Ramos (cell line): ENCODE results near the gene C1QL2.

Experiments used
- in situ Hi-C: fragments of 300-500 bp; cut with MboI; formaldehyde crosslinking; loops from one replicate; pipeline ENCODE4 v1.14.3; 2022; ENCODE audit warnings: low sequenced_read_pairs; ENCODE audit not compliant: unreplicated experiment

Gene C1QL2

GRCh38 chr2:119158563-119159347 lies at the start of gene C1QL2:
Gene C1QL2, minus strand, starts transcription at chr2:119158751. Its CDS starts 482 bp downstream, at chr2:119158269.
- in situ Hi-C loops: no loop called here

GRCh38 chr2:119207447-119207846 lies 48.9 kb upstream of the C1QL2 start:
- in situ Hi-C loops: no loop called here

GRCh38 chr2:119206201-119206600 lies 47.6 kb upstream of the C1QL2 start:
- in situ Hi-C loops: no loop called here

GRCh38 chr2:119205001-119205706 lies 46.6 kb upstream of the C1QL2 start:
- in situ Hi-C loops: no loop called here

- in situ Hi-C loops: no loop called here
Observed at GRCh38 chr2:119204525-119204924, 46.0 kb upstream of the C1QL2 start.

GRCh38 chr2:119202610-119203310 lies 44.2 kb upstream of the C1QL2 start:
- in situ Hi-C loops: no loop called here

- in situ Hi-C loops: no loop called here
Observed at GRCh38 chr2:119201815-119202214, 43.3 kb upstream of the C1QL2 start.

GRCh38 chr2:119198240-119198840 lies 39.8 kb upstream of the C1QL2 start:
- in situ Hi-C loops: no loop called here

- in situ Hi-C loops: no loop called here
Observed at GRCh38 chr2:119197529-119198239, 39.1 kb upstream of the C1QL2 start.

- in situ Hi-C loops: no loop called here
Observed at GRCh38 chr2:119197126-119197405, 38.5 kb upstream of the C1QL2 start.

GRCh38 chr2:119196301-119197125 lies 38.0 kb upstream of the C1QL2 start:
- in situ Hi-C loops: no loop called here

GRCh38 chr2:119195887-119196286 lies 37.3 kb upstream of the C1QL2 start:
- in situ Hi-C loops: no loop called here

GRCh38 chr2:119195001-119195400 lies 36.5 kb upstream of the C1QL2 start:
- in situ Hi-C loops: no loop called here

- in situ Hi-C loops: no loop called here
Observed at GRCh38 chr2:119192893-119193292, 34.3 kb upstream of the C1QL2 start.

GRCh38 chr2:119190321-119191111 lies 32.0 kb upstream of the C1QL2 start:
- in situ Hi-C loops: no loop called here

- in situ Hi-C loops: no loop called here
Observed at GRCh38 chr2:119184512-119184911, 26.0 kb upstream of the C1QL2 start.

GRCh38 chr2:119181791-119182445 lies 23.4 kb upstream of the C1QL2 start:
- in situ Hi-C loops: no loop called here

- in situ Hi-C loops: no loop called here
Observed at GRCh38 chr2:119181391-119181790, 22.8 kb upstream of the C1QL2 start.
